GM18517 (cell line): Measurements from ENCODE around the gene HOXD3.

Experiments
- ATAC-seq: cut with Tn5 transposase; IDR thresholded peaks from one replicate; pipeline ENCODE4 v1.9.1; 2021; ENCODE audit warnings: mild to moderate bottlenecking, moderate library complexity; ENCODE audit not compliant: unreplicated experiment

Gene HOXD3

DNA sequence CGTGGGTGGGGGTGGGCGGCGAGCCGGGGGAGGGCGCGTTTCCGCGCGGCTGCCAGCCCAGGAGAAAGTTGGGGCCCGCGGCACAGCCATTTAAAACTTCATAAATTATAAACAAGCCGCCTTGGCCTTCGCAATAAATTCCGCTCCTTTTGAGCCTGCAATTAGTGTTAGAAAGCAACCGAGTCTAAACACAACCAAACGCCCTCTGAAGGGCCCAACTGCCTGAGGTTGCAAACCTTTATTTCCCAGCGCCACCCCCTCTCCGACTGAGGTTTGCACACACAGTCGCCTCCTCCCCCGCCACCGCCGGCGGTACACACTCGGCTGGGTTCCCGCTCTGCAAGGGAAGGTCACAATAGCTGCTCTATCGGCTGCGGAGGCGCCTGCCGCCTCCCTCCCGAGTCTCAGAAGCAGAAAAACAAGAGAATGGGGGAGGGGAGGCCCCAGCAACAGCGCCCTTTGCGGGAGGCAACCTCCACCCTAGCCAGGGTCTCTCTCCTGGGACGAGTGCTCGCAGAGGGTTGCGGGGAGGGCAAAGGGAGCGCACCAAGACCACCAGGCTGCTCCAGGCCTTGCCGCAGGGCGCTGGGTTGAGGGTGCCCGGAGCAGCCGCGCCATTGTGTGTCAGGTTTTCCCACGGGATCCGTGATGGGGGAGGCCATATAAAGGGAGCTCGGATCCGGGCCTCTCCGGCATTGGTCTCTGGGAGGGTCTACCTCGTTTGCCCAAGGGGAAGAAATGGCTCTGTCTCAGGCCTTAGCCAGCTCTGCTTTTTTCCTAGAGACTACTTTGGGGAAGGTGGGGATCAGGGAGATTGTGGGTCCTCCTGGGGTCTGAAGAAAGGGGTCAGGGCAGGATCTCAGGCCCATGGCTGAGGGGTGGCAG, 18.0 kb downstream of the HOXD3 start:
- no peak for ATAC-seq

DNA sequence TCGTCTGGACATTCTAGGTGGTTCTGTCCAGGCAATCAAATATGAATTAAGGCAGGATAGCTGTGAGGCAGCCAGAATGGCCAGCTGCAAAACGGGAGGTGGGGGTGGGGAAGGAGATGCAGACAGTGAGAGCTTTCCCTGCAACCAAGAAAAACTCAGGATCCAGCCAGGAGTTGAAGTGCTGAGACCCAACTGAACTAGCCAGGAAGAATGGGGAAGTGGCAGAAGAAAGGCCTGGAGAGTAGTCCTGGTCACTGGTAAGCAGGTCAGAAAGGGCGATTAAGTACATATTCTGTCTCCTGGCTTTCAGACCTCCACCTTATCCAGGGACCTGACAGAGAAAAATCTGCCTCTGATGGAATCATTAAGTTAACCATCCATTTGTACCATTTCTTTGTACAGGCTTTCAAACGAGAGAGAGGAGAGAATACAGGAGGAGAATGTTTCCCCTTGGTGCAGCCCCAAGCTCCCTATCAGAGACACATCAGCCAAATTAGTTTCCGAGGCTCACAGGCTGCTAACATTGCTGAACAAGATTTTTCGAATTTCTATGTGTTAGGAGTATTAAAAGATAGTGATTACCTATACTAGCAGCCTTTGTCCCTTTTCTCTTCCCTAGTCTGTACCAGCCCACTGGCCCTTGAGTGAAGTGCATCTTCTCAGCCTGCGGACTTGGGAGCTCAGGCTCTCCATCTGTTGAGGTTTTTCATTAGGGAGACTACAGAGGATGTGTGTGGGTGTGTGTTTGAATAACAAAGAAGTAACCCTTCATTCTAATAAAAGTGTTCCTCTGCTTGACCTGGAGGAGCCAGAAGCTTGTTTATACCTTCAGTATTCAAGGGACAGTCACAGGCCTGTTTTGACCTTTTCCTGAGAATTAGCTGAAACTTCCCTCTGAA, 18.9 kb downstream of the HOXD3 start:
- ATAC-seq, result no peak

DNA sequence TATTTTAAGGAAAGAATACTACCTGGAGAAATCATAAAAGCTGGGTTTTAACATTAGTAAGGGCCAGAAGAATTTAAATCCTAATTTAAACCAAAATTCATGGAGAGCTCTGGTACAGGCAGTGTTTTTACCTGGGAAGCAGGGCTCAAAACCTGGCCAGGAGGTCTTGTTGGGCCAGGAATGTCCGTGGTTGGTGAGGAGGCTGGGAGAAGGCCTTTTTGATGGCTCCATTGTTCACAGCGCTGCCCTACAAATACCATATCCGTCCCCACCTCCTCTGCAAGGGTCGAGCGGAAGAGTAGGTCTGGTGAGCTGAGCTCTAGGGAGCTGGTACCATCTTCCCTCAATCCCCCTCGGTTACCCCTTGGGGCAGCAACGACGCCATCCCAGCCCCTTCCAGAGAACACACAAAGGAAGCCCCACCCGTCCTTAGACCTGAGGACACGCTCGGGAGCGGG, 20.5 kb downstream of the HOXD3 start:
- ATAC-seq, result no peak

DNA sequence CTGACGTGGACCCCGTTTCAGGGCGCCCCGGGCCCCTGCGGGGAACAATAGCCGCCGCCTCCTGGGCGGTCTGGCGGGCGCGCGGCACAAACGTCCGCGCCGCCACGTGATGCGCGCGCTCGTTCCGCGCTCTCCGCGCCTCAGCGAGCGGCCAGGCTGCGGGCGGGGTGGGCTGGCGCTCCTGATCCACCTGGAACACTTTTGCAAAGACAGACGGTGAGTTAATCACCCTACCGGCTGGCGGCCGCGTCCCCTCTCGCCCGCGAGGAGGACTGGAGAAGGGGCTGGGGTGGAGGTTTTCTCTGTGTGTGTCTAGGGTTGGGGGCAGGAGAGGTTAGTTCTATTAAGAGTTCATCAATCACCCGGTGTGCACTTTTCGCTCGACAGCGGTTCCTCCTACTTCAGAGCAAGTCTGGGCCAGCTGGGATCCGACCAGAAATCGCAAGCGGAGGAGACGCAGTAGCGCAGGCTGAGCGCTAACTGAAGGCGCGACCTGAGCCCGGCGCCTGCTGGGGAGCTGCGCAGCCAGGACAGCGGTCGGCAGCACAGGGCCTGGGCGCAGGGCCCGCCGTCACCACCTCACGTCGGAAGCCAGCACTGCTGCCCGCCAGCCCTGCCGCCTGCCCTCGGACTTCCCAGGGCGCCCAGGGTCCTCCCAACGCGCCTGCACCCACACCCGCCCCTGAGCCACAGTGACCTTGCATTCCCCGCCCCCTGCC, 21.1 kb downstream of the HOXD3 start:
- ATAC-seq, result no peak

DNA sequence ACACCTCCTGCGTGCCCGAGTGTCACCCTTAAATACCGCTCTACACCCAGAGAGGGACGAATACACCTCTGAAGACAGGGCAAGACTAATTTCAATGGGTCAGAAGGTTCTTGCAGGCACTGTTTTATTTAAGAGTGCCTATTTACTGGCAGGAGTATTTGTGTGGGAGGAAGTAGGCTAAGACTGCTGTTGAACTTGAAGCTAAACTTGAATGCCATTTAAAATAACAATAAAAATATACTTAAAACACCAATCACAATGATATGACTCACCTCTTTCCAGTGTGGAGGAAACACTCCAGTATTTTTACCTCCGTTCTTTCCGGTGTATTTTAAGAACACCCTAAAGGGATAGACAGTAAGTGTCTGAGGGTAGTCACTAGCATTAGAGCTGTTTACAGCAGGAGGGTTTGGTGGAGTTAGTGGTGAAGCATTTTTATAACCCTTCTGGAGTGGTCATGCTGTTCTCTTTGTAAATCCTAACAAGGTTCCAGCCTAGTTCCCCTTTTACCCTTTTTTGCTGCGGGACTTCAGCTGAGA, 21.7 kb downstream of the HOXD3 start:
- no peak for ATAC-seq

DNA sequence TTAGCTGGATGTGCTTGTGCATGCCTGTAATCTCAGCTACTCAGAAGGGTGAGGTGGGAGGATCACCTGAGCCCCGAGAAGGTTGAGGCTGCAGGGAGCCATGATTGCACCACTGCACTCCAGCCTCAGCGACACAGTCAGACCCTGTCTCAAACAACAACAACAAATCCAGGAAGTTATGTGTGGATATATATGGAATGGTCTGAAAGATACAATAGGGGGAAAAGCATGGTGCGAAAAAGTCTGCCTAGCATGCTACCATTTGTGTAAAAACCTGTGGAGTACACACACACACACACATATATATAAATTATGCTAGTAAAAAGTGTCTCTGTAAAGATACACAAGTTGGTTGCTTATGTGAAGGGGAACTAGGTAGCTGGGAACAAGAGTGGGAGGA, 24.4 kb downstream of the HOXD3 start:
- ATAC-seq, result no peak

DNA sequence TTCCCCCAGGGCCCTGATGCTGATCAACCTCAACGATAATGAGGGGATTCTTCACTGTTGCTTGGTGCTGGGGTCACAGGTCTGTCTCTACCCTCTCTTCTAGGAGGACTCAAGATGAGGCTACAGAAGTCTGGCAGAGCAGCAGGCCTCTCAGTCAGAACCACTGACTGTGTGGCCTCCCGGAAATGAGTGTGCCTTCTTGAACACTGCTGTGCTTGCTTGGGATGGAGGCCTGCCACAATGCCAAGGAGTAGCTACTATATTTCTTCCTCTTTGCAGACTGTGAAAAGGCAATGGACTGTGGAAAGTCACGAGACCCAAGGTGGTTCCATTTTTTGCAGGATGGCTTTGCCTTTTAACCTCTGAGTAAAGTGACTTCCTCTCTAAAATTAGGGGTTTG, 25.6 kb downstream of the HOXD3 start:
- no peak for ATAC-seq

DNA sequence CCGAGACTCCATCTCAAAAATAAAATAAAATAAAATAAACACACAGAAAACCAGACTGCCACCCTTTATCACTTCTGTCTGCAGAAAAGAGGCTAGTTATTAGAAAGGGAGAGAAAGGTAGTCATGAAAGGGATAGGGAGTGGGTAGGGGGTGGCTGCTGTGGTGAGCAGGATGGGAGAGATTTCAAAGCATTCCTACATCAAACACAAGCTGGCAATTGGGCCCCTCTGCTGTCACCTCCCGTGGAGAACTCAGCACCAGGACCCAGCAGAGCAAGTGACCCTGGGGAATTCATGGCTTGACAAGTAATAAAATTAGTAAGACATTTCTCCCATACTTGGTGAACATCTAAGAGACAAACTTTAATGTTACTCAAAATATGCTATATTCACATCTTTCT, 27.6 kb downstream of the HOXD3 start:
- no peak for ATAC-seq

DNA sequence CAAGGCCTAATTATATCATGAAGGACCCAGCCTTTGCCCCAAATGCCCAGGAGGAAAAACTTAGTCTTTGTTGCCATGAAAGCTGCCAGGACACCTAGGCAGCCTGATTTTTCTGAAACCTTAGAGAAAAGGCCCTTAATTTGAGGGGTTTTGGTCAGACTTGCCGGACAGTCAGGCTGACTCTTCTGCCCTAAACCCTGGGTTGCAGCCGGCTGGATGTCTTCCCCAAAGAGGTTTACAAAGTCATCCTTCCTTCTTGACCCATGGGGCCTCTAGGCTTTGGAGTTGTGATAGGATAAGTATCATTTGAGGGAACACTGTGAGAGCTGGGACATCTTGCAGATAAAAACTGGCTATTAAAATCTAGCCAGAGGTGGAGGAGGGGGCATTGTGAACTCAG, 28.9 kb downstream of the HOXD3 start:
- no peak for ATAC-seq

DNA sequence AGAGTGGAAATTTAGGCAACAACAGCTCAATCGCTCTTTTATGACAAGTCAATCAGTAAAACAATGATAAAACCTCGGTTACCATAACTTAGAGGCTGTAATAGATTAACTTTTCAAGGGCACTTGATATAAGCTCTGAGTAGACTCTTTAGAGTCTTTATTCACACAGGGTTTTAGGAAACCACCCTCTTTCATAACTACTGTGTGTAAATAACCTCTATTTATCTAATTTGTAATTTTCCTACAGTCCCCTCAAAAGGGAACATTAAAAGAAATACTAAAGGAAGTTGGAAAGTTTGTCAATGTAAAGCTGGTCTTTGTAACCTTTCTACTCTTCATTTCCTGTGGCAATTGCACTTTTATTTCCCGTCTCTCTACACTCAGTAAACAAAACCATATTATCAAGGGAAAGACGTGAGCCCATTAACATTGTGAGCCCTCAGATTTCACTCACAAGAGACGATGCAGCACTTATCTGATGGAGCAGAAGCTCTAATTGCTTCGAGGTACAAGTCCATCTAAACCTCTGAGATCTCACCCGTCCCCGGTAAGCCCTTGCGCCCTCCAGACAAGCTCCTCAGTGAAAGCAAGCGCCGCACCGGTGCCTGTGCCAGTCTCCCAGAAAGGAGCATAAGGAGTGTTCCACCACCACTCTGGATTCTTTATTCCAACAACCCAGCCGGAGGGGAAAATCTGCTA, 30.2 kb downstream of the HOXD3 start:
- no peak for ATAC-seq

DNA sequence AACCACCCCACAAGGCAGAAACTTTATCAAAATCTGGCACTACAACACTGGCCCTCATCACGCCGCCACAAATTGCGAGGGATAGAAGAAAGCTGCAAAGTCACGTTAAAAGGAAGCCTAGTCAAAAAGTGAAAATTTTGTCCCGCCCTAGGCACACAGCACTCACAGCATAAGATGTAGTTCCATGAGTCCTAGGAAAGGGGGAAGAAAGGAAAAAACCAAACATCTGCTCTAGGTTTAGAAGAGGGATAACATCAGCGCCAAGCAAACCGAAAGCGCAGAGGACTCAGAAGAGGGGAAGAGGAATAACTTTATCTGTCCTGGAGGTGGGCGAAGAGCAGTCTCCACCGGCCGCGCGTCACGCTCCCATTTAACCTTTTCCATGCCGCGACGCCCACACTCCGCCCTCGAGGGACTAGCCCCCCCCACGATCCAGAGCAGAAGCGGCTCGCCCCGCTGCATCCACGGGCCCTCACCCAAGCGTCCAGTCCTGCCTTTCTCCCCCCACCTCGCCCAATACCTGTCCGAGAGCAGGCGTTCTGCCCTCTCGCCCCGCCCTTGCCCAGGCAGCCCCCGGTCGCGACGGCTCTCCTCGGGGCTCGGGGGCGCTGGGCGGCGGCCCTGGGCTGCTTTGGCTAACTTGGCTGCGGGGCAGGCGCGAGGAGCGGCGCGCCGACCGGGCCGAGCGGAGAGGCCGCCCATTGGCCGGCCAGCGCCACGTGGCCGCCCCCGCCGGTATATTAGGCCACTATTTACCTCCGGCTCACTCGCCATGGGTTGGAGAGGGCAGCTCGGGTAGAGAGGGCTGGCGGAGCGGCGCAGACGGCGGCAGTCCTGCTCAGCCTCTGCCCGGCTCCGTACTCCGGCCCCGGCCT, 31.0 kb downstream of the HOXD3 start, which contains the start of gene HOXD1:
HOXD1 (plus strand) TSS at position 770 of the 875 bp plus-strand sequence. CDS start 134 bp downstream, outside the sequence.
- ATAC-seq, result no peak

DNA sequence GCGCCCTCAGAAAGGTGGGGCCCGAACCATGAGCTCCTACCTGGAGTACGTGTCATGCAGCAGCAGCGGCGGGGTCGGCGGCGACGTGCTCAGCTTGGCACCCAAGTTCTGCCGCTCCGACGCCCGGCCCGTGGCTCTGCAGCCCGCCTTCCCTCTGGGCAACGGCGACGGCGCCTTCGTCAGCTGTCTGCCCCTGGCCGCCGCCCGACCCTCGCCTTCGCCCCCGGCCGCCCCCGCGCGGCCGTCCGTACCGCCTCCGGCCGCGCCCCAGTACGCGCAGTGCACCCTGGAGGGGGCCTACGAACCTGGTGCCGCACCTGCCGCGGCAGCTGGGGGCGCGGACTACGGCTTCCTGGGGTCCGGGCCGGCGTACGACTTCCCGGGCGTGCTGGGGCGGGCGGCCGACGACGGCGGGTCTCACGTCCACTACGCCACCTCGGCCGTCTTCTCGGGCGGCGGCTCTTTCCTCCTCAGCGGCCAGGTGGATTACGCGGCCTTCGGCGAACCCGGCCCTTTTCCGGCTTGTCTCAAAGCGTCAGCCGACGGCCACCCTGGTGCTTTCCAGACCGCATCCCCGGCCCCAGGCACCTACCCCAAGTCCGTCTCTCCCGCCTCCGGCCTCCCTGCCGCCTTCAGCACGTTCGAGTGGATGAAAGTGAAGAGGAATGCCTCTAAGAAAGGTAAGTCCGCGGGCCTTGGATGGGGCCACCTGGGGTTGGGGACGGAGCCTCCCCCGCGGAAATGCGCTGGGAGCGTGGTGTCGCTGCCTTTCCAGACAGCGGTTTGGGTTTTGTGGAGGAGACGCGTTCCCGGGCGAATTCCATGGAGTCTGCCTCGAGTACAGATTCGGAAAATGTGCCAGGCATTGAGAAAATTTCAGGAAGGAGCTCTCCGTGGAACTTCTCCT, 31.9 kb downstream of the HOXD3 start:
- ATAC-seq, result no peak

DNA sequence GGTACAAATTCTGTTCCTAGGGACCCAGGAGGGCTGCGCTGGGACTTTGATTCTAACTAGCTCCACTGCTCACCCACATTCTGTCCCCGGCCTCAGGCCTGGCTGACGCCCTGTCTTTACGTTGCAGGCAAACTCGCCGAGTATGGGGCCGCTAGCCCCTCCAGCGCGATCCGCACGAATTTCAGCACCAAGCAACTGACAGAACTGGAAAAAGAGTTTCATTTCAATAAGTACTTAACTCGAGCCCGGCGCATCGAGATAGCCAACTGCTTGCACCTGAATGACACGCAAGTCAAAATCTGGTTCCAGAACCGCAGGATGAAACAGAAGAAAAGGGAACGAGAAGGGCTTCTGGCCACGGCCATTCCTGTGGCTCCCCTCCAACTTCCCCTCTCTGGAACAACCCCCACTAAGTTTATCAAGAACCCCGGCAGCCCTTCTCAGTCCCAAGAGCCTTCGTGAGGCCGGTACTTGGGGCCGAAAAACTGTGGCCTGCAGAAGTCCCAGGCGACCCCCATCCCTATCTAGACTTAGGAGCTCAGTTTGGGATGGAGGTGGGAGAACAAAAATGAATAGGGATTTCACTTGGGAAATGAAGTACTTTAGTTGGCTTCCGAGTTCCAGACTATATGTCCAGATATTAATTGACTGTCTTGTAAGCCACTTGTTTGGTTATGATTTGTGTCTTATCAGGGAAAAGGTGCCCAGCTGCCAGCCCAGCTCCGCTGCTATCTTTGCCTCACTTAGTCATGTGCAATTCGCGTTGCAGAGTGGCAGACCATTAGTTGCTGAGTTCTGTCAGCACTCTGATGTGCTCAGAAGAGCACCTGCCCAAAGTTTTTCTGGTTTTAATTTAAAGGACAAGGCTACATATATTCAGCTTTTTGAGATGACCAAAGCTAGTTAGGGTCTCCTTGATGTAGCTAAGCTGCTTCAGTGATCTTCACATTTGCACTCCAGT, 32.9 kb downstream of the HOXD3 start:
- ATAC-seq, result no peak

DNA sequence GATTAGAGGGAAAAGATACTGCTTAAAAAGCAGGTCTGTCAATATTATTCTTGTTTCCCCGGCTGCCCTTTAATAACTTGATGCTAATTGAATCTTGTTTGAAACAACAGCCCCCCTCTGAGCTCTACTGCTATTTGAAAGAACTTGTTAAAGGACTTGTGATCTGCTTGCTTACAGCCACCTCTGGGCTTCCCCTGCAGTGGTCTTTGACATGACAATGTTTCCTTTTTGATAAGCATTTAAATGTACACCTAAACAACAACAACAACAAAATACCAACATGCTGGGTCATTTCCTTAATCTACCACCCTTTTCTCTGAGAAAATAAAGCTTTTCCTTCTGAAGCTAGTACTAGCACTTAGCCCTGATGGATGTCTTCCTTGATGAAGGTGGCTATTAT, 35.2 kb downstream of the HOXD3 start:
- ATAC-seq, result no peak

DNA sequence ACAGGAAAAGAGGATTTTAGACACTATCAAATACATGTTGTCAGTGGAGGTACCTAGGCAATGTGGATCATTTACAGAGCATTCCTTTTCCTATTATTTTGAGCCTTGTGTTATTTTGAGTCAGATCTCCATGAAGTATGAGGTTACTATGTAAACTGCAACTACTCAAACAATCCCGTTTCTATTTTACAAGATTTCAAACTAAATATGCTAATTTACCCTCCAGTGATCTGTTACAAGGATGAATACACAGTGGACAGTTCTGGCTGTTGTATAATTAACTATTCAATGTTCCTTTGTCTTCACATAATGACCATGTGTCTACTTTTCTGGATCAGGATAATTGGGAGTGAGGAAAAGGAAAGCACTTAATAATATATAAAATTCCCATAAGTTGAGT, 35.9 kb downstream of the HOXD3 start:
- no peak for ATAC-seq

DNA sequence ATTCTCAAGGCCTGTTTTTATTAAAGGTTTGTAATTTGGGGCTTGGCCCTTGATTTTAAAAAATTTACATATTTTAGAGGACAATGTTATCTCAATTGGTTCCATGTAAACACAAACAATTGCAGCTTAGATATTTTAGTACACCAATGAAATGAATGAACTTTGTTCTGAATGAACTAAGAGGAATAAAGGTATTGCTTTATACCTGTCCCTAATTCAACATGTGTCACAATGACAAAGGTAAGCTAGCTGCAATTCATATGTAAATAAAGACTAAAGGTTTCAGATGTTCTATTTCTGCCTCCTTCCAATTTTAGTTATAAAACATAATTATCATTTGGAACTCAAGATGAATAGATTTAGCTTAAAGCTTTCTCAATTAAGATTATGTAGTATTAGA, 42.8 kb downstream of the HOXD3 start:
- ATAC-seq, result no peak

DNA sequence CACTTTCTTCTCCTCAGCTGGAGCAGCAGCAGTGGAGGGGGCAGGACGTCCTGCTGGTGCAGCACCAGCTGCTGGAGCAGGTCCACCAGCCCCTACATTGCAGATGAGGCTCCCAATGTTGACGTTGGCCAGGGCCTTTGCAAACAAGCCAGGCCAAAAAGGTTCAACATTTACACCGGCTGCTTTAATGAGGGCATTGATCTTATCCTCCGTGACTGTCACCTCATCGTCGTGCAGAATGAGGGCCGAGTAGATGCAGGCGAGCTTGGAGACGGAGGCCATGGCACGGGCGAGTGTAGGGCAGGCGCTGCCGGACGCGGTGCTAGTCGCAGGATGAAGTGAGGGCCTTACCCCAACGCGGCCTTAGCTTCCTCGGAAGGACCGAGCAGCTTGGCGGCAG, 43.9 kb downstream of the HOXD3 start:
- no peak for ATAC-seq
